LHCN-M2 (cell line): ENCODE measurements around the gene SP140. TPM values are rescaled to one million over a fixed set of nuclear protein-coding genes. Genes with fewer than 3 reads are reported as not detected.

Experiments
- DNase-seq: peaks from one replicate; pipeline ENCODE4 v3.0.0-alpha.2; 2012; ENCODE audit warnings: low read depth
- total RNA-seq: library from RNA; depleted of rRNA; stranded (reverse); fragments of >200 nt; gene quantifications from 2 replicates; pipeline ENCODE4 v1.2.3, GENCODE V29; 2014; rRNA removed

SP140 gene
- total RNA-seq, 1 experiment from 2014 or later = 0.34 TPM

- DNase-seq = no peak
These were observed 136.6 kb downstream of the SP140 start for GRCh38 chr2:230362030-230362691.

Other genes starting within 250 kb of the SP140 start
- 0.11 TPM in 1 of 2 replicates, not detected in the other for gene SLC16A14, start 156.8 kb upstream of the SP140 start, total RNA-seq
- 12.6 and 20.8 TPM in 2 replicates for gene SP110, start 5.8 kb upstream of the SP140 start, total RNA-seq
- 10.8 and 25.4 TPM in 2 replicates for gene SP140L, start 101.5 kb downstream of the SP140 start, total RNA-seq
- 56.4 and 67.5 TPM in 2 replicates for gene SP100, start 190.5 kb downstream of the SP140 start, total RNA-seq